SK-N-SH (cell line): ENCODE data around the gene LDB2.

ENCODE experiments used
- CTCF ChIP-seq: fragments of 200-600 bp; sonication (generic); IDR thresholded peaks from 2 replicates; pipeline ENCODE4 v1.6.1; 2017; ENCODE audit warnings: antibody characterized with exemption, mild to moderate bottlenecking, moderate library complexity
- GABPA ChIP-seq: IDR thresholded peaks from 2 replicates; pipeline ENCODE4 v1.4.0; 2012; ENCODE audit warnings: low read depth, mild to moderate bottlenecking
- MAX ChIP-seq: IDR thresholded peaks from 2 replicates; pipeline ENCODE4 v1.4.0; 2012; ENCODE audit warnings: low read depth
- SMC3 ChIP-seq: IDR thresholded peaks from 2 replicates; pipeline ENCODE4 v1.6.1; 2012; ENCODE audit warnings: low read depth, low read length, improper control_type of control experiment

- no peak for TF ChIP-seq GABPA
- TF ChIP-seq SMC3 = no peak
- no peak for TF ChIP-seq CTCF
- TF ChIP-seq MAX = no peak
Measured at GRCh38 chr4:16809064-16809463, 89.4 kb downstream of the LDB2 start.
